Measurements from ENCODE around the gene C1orf226. TPM values are rescaled to one million over a fixed set of nuclear protein-coding genes. Genes with fewer than 3 reads are reported as not detected.

The C1orf226 gene
- total RNA-seq, 3 donors from 2014 or later = 29.1 to 31.2 (median 30.0) TPM

GRCh38 chr1:162396201-162396906 is 14.8 kb downstream of the C1orf226 start:
- TF ChIP-seq CTCF (IDR thresholded peaks at IDR 0.05) = no peak
- intact Hi-C loops (cut with DNase I, micrococcal nuclease) = no loop called here
- H3K36me3 ChIP-seq (ENCODE audit: low read depth) = no peaks in the 10 kb centered on the region
- H3K4me1 ChIP-seq (ENCODE audit: low read depth) = no peaks in the 10 kb centered on the region
- H3K9me3 ChIP-seq = no peaks in the 10 kb centered on the region
- no peak overlapping the region for H3K4me3 ChIP-seq
- DNase-seq (no peak), ATAC-seq (no peak)

GRCh38 chr1:162397039-162397448 is 15.5 kb downstream of the C1orf226 start:
- TF ChIP-seq CTCF (IDR thresholded peaks at IDR 0.05) = no peak
- intact Hi-C loops (cut with DNase I, micrococcal nuclease) = no loop called here
- DNase-seq (no peak), ATAC-seq (no peak)
- no peak overlapping the region for H3K4me3 ChIP-seq
- no peaks in the 10 kb centered on the region for H3K9me3 ChIP-seq
- no peaks in the 10 kb centered on the region for H3K36me3 ChIP-seq (ENCODE audit: low read depth)
- H3K4me1 ChIP-seq (ENCODE audit: low read depth) = no peaks in the 10 kb centered on the region

- intact Hi-C loops (cut with DNase I, micrococcal nuclease) = no loop called here
These were observed 16.5 kb downstream of the C1orf226 start for GRCh38 chr1:162397943-162398560.

DNA sequence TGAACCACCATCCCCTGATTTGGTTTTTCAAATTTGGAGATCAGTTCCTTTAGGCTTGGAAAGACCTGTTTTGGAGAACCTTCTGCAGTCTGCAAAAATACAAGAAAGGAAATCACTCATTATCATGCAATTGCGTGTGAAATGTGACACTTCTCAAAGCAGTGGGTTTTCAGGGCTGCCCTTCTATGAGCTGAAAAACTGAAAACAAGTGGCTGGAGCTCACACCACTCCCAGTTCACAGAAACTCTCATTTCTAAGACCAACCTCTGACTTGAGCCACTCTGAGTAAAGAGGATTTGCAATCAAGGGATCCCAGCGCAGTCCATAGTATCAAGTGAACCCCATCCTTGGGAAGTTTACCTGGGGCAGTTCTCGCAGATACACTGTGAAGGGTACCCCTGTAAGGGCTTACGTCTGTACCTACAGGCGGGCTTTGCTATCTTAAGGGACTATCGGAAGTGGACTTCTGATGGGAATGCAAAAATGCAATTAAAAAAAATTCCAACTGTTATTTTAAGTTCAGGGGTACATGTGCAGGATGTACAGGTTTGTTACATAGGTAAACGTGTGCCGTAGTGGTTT is 17.6 kb downstream of the C1orf226 start:
- DNase-seq (no peak), ATAC-seq (no peak)
- intact Hi-C loops (cut with DNase I, micrococcal nuclease) = no loop called here
- H3K4me1 ChIP-seq (ENCODE audit: low read depth) = no peaks in the 10 kb centered on the region
- TF ChIP-seq CTCF (IDR thresholded peaks at IDR 0.05) = no peak
- H3K36me3 ChIP-seq (ENCODE audit: low read depth) = no peaks in the 10 kb centered on the region
- no peaks in the 10 kb centered on the region for H3K9me3 ChIP-seq
- H3K4me3 ChIP-seq = no peak overlapping the region

More at GRCh38 chr1:162397943-162398560, 16.5 kb downstream of the C1orf226 start:
- no peaks in the 10 kb centered on the region for H3K9me3 ChIP-seq
- H3K36me3 ChIP-seq (ENCODE audit: low read depth) = no peaks in the 10 kb centered on the region
- ATAC-seq = no peak
- no peak overlapping the region for H3K4me3 ChIP-seq
- no peaks in the 10 kb centered on the region for H3K4me1 ChIP-seq (ENCODE audit: low read depth)
- TF ChIP-seq CTCF (IDR thresholded peaks at IDR 0.05) = no peak
- DNase-seq = no peak

- Histone ChIP-seq H3K36me3 (ENCODE audit: low read depth) (no peaks in the 10 kb centered on the region), H3K4me3 (no peak overlapping the region), H3K9me3 (no peaks in the 10 kb centered on the region), H3K4me1 (ENCODE audit: low read depth) (no peaks in the 10 kb centered on the region)
- no peak for TF ChIP-seq CTCF (IDR thresholded peaks at IDR 0.05)
- no peak for ATAC-seq
- no peak for DNase-seq
- intact Hi-C loops (cut with DNase I, micrococcal nuclease) = no loop called here
These were observed 19.3 kb downstream of the C1orf226 start for GRCh38 chr1:162400790-162401355.

All from mucosa of descending colon (tissue), 3 donors.